Measurements from ENCODE around the gene ZNF23.

DNA sequence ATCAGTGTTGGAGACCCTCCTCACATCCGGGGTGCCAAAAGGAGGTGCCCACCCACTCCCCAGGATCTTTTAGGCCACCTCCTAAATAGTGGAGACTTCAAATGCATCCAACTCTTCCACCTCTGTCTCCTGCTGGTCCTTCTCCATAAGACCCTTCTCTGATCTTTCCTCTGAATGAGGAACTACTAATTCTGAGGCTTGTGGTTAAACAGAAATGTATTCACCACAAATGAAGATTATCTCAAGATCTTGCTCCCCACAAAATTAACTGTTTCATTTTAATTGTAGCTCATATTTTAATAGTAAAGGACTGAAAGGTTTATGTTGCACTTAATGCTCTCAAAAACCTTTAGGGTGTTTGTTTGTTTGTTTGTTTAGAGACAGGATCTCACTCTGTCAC, 54.3 kb downstream of the ZNF23 start:
- TF ChIP-seq CTCF (IDR thresholded peaks at IDR 0.05) (no peak), ZFX (IDR thresholded peaks at IDR 0.05; ENCODE audit: borderline replicate concordance) (no peak)
